Measurements from ENCODE around the gene DVL2. TPM values are rescaled to one million over a fixed set of nuclear protein-coding genes. Genes with fewer than 3 reads are reported as not detected.

DVL2 gene
- total RNA-seq, 1 experiment from 2014 or later = 34.9 TPM

DNA sequence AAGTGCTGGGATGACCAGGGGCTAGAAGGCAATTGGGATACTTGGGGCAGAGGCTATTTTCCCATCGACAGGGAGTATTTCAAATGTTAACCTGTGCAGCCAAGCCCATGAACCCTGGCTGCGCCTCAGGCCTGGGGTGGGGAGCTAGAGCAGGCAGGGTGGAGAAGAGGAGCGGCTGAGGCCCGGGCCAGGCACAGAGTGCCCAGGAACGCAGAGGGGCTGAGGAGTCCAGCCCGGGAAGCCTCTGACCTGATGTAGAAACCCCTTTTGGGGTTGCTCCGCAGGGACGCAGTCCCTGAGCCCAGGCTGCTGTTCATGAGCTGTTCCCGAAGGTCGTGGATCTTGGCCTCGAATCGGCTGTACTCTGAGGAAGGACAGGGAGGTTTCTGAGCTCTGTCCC lies 38.3 kb downstream of the DVL2 start:
- no TSS peak for BruUV-seq (replicated peaks)
- peaks cover 24% of the 10 kb centered on the region for H3K36me3 Mint-ChIP-seq (ENCODE audit: insufficient read depth, unreplicated experiment)

DNA sequence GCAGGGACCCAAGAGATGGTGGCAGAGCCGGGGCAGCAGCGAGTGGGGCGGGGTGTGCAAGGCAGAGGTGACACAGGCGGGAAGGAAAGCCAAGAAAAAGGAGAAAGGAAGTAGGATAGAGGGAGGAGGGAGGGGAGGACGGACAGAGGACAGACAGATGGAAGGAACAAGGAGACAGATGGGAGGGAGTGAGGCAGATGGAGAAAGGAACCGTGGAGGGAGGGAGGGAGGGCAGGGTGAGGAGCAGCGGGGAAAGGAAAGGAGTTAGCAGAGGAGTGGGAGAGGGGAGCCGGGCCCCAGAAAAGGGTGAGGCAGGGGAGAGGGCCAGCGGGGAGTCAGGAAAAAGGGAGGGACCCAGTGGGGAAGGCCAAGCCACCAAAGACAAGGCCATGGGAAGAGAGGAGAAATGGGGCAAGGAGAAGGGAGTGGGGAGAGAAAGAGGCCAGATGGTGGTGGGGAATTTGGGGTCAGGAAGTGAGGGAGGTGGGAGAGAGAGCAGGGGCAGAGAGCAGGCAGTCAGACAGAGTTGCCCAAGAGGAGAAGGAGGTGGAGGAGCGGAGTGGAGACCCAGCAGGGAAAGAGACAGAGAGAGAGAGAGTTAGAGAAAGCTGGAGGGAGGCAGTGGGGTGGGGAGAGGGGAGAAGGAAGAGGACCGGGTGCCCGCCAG lies 41.9 kb downstream of the DVL2 start:
- Mint-ChIP-seq H3K4me1 (ENCODE audit: insufficient read depth, unreplicated experiment) (no peaks in the 10 kb centered on the region), H3K27ac (ENCODE audit: low read depth, unreplicated experiment) (no peak overlapping the region), H3K36me3 (ENCODE audit: insufficient read depth, unreplicated experiment) (peaks cover 30% of the 10 kb centered on the region), H3K27me3 (ENCODE audit: insufficient read depth, unreplicated experiment) (no peaks in the 10 kb centered on the region), H3K9me3 (ENCODE audit: unreplicated experiment) (no peaks in the 10 kb centered on the region), H3K4me3 (ENCODE audit: unreplicated experiment) (no peak overlapping the region)
- ChIA-PET POLR2A (no interaction called here), CTCF (no interaction called here)
- intact Hi-C loops (cut with micrococcal nuclease) = no loop called here
- no peak for DNase-seq (ENCODE audit: unreplicated experiment)
- TF ChIP-seq, protein P1, sequence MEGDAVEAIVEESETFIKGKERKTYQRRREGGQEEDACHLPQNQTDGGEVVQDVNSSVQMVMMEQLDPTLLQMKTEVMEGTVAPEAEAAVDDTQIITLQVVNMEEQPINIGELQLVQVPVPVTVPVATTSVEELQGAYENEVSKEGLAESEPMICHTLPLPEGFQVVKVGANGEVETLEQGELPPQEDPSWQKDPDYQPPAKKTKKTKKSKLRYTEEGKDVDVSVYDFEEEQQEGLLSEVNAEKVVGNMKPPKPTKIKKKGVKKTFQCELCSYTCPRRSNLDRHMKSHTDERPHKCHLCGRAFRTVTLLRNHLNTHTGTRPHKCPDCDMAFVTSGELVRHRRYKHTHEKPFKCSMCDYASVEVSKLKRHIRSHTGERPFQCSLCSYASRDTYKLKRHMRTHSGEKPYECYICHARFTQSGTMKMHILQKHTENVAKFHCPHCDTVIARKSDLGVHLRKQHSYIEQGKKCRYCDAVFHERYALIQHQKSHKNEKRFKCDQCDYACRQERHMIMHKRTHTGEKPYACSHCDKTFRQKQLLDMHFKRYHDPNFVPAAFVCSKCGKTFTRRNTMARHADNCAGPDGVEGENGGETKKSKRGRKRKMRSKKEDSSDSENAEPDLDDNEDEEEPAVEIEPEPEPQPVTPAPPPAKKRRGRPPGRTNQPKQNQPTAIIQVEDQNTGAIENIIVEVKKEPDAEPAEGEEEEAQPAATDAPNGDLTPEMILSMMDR (IDR thresholded peaks at IDR 0.05; ENCODE audit: unreplicated experiment) = no peak
- BruUV-seq (replicated peaks) = no TSS peak

More for the DNA sequence above, 38.3 kb downstream of the DVL2 start:
- POLR2A ChIA-PET = no interaction called here
- Mint-ChIP-seq H3K4me1 (ENCODE audit: insufficient read depth, unreplicated experiment) (no peaks in the 10 kb centered on the region), H3K9me3 (ENCODE audit: unreplicated experiment) (no peaks in the 10 kb centered on the region), H3K27ac (ENCODE audit: low read depth, unreplicated experiment) (no peak overlapping the region), H3K4me3 (ENCODE audit: unreplicated experiment) (no peak overlapping the region), H3K27me3 (ENCODE audit: insufficient read depth, unreplicated experiment) (no peaks in the 10 kb centered on the region)
- TF ChIP-seq, protein P1 (IDR thresholded peaks at IDR 0.05; ENCODE audit: unreplicated experiment) = no peak
- CTCF ChIA-PET = interaction anchor here (1.2 to 1.9 kb wide), 2 partner anchors 19 to 58 kb away, joined by 5 to 8 read pairs; no protein-coding TSS in a partner anchor
- intact Hi-C loops (cut with micrococcal nuclease) = no loop called here
- no peak for DNase-seq (ENCODE audit: unreplicated experiment)

DNA sequence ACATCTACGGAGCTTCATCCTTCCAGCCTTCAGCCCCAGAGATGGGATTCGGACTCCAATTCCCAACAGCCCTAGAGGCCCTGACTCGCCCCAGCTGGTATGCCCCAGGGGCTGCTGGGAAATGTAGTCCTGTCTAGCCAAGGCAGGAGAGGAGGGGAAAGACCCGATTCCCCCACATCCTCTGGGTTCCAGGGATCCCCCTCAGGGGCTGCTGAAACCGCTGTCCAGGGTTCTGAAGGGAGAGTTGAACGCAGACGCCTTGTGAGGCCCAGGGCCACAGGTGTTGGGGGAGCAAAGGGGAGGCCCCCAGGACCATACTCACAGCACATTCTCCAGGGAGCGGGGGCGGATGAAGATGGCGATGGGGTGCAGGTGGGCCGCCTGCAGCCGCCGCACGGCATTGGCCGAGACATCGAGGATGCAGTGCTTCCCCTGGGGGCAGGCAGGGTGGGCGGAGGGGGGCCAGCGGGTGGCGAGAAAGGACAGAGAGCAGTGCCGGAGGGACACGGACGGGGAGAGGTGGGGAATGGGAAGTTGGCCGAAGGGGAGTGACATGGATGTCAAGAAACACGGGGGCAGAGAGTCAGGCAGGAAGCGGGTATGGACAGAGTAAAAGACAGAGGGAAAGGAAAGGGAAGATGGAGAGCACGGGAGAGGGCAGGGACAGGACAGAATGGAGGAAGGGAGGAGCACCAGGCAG lies 42.6 kb downstream of the DVL2 start:
- Mint-ChIP-seq H3K4me3 (ENCODE audit: unreplicated experiment) (no peak overlapping the region), H3K27me3 (ENCODE audit: insufficient read depth, unreplicated experiment) (no peaks in the 10 kb centered on the region), H3K36me3 (ENCODE audit: insufficient read depth, unreplicated experiment) (peaks cover 30% of the 10 kb centered on the region), H3K4me1 (ENCODE audit: insufficient read depth, unreplicated experiment) (peaks cover under 1% of the 10 kb centered on the region), H3K27ac (ENCODE audit: low read depth, unreplicated experiment) (no peak overlapping the region), H3K9me3 (ENCODE audit: unreplicated experiment) (no peaks in the 10 kb centered on the region)
- POLR2A ChIA-PET = no interaction called here
- BruUV-seq (replicated peaks) = no TSS peak
- TF ChIP-seq, protein P1 (IDR thresholded peaks at IDR 0.05; ENCODE audit: unreplicated experiment) = no peak
- DNase-seq (ENCODE audit: unreplicated experiment) = peak; percentile 35
- intact Hi-C loops (cut with micrococcal nuclease) = no loop called here
- CTCF ChIA-PET = interaction anchor here (0.9 kb wide), 1 partner anchor 15 kb away, joined by 3 read pairs; no protein-coding TSS in a partner anchor

DNA sequence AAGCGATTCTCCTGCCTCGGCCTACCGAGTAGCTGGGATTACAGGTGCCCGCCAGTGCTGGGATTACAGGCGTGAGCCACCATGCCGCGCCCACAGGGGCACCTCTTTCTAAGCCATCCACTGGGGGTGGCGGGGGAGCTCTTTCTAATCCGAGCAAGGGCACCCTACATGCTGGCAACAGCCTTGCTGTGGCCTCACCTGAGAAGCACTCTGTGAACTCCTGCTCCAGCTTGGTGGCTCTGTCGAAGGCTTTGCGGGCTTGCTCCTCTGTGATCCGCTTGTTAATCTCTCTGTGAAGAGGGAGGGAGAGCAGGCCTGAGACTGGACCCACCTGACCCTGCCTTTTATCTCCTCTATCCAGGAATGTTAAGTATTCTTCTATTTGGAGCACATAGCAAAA lies 43.2 kb downstream of the DVL2 start:
- H3K36me3 Mint-ChIP-seq (ENCODE audit: insufficient read depth, unreplicated experiment) = peaks cover 24% of the 10 kb centered on the region
- peaks cover 6% of the 10 kb centered on the region for H3K4me1 Mint-ChIP-seq (ENCODE audit: insufficient read depth, unreplicated experiment)
- no peaks in the 10 kb centered on the region for H3K27me3 Mint-ChIP-seq (ENCODE audit: insufficient read depth, unreplicated experiment)
- no peak for DNase-seq (ENCODE audit: unreplicated experiment)
- TF ChIP-seq, protein P1 (IDR thresholded peaks at IDR 0.05; ENCODE audit: unreplicated experiment) = no peak
- H3K27ac Mint-ChIP-seq (ENCODE audit: low read depth, unreplicated experiment) = no peak overlapping the region
- no TSS peak for BruUV-seq (replicated peaks)
- POLR2A ChIA-PET = no interaction called here
- no peak overlapping the region for H3K4me3 Mint-ChIP-seq (ENCODE audit: unreplicated experiment)
- intact Hi-C loops (cut with micrococcal nuclease) = no loop called here
- H3K9me3 Mint-ChIP-seq (ENCODE audit: unreplicated experiment) = no peaks in the 10 kb centered on the region
- CTCF ChIA-PET = interaction anchor here (0.9 kb wide), 1 partner anchor 14 kb away, joined by 3 read pairs; no protein-coding TSS in a partner anchor
